Astrocyte of the spinal cord (primary cell): Measurements from ENCODE around the gene CWC25.
A peak's percentile ranks its signal among the peaks of the same experiment; 100 is the strongest.
"Not testable (repeated sequence)": the region's sequence is repeated elsewhere in the genome, so short reads cannot be mapped to it uniquely, and the experiment has no call there.

ENCODE experiments used
- DNase-seq: peaks from one replicate; pipeline ENCODE4 v3.0.0; 2011; ENCODE audit warnings: low read depth, low spot score
- H3K4me3 ChIP-seq: 2 replicates; pipeline ENCODE4 v1.5.1; 2011; ENCODE audit warnings: low read depth, mild to moderate bottlenecking, low read length, moderate library complexity
- in situ Hi-C: cut with HindIII; loops from 2 replicates; pipeline ENCODE4 v1.10.0; 2017; ENCODE audit warnings: low sequenced_read_pairs
- TF ChIP-seq, protein P1 (sequence below): IDR thresholded peaks from 2 replicates; pipeline ENCODE4 v1.5.1; 2012; ENCODE audit warnings: low read depth, mild to moderate bottlenecking, low read length, inconsistent platforms

CWC25 gene

GRCh38 chr17:38864636-38865398, 39.7 kb upstream of the CWC25 start:
- no peak overlapping the region for H3K4me3 ChIP-seq
- DNase-seq = peak; percentile 42
- in situ Hi-C loops = no loop called here
- TF ChIP-seq, protein P1, sequence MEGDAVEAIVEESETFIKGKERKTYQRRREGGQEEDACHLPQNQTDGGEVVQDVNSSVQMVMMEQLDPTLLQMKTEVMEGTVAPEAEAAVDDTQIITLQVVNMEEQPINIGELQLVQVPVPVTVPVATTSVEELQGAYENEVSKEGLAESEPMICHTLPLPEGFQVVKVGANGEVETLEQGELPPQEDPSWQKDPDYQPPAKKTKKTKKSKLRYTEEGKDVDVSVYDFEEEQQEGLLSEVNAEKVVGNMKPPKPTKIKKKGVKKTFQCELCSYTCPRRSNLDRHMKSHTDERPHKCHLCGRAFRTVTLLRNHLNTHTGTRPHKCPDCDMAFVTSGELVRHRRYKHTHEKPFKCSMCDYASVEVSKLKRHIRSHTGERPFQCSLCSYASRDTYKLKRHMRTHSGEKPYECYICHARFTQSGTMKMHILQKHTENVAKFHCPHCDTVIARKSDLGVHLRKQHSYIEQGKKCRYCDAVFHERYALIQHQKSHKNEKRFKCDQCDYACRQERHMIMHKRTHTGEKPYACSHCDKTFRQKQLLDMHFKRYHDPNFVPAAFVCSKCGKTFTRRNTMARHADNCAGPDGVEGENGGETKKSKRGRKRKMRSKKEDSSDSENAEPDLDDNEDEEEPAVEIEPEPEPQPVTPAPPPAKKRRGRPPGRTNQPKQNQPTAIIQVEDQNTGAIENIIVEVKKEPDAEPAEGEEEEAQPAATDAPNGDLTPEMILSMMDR = peak; percentile 68

DNA sequence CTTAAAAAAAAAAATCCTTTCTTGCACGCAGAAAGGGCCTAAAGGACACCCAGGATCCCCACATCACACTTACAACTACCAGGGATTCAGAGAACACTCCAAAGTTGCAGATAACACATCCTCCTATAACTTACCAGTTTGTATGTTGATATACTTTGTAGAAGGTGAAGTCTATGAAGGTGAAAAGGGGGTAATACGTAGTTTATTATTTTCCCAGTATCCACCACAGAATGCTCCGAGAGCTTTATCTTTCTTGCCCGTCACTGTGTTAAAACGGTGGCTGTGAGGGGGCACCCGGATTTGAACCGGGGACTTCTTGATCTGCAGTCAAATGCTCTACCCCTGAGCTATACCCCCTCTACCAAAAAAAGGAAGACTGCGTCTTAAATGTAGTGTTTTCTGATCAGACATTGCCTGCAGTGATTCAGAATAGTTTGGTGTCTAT, 36.3 kb upstream of the CWC25 start:
- TF ChIP-seq, protein P1 = no peak
- in situ Hi-C loops = no loop called here
- DNase-seq = no peak
- H3K4me3 ChIP-seq = no peak overlapping the region

DNA sequence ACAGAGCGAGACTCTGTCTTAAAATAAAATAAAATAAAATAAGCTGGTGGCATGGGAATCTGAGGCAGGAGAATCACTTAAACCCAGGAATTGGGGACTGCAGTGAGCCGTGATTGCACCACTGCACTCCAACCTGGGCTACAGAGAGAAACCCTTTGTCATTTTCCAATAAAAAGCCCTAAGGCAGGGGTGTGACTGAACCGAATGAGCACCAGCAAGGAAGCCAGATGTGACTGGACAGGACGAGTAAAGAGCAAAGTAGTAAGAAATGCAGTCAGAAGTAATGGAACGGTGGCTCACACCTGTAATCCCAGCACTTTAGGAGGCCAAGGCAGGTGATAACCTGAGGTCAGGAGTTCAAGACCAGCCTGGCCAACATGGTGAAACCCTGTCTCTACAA, 32.1 kb upstream of the CWC25 start:
- DNase-seq = no peak
- TF ChIP-seq, protein P1 = no peak
- no peak overlapping the region for H3K4me3 ChIP-seq
- in situ Hi-C loops = no loop called here

GRCh38 chr17:38855101-38855714, 30.1 kb upstream of the CWC25 start:
- in situ Hi-C loops, H3K4me3 ChIP-seq: not testable (repeated sequence)
- peak; percentile 73 for DNase-seq

GRCh38 chr17:38853292-38854219, 28.4 kb upstream of the CWC25 start, which contains the start of gene RPL23:
RPL23 (minus strand) TSS chr17:38853721; CDS start chr17:38853710, 11 bp downstream.
- TF ChIP-seq, protein P1 = no peak
- H3K4me3 ChIP-seq = peak within 1 kb of the TSS; percentile 97
- peak; percentile 99 for DNase-seq
- in situ Hi-C loops = no loop called here

DNA sequence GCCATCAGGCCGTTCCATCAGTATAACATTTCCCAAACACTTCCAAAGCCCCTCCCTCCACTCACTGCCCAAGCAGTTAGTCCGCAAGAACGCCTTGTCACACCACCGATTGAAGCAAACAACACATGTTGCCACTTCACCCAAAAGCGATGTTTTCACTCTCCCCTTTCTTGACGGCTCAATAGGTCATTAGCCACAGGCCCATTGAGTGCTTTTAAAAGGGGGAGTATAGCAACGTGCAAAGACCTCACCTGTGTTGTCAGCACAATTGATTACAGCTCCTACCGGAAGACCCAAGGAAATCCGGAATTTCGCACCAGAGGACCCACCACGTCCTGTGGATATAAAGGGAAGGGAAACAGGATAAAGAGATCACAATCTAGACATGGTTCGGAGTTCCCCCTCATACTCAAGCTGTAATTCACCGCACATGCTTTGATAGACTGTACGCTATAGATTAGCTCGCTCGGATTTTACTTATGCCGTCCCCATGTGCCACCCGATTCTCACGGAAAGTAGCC, 27.7 kb upstream of the CWC25 start:
- in situ Hi-C loops = no loop called here
- no peak for DNase-seq

More for the DNA sequence above, 27.7 kb upstream of the CWC25 start:
- peak overlapping the region; percentile 97 for H3K4me3 ChIP-seq
- TF ChIP-seq, protein P1 = no peak
